HCEC 1CT (cell line): ENCODE data around the gene ARL6IP1.
"Not testable (repeated sequence)": the region's sequence is repeated elsewhere in the genome, so short reads cannot be mapped to it uniquely, and the experiment has no call there.

ENCODE experiments used
- DNase-seq: peaks from one replicate; pipeline ENCODE4 v3.0.0-alpha.2; 2017

The ARL6IP1 gene

DNA sequence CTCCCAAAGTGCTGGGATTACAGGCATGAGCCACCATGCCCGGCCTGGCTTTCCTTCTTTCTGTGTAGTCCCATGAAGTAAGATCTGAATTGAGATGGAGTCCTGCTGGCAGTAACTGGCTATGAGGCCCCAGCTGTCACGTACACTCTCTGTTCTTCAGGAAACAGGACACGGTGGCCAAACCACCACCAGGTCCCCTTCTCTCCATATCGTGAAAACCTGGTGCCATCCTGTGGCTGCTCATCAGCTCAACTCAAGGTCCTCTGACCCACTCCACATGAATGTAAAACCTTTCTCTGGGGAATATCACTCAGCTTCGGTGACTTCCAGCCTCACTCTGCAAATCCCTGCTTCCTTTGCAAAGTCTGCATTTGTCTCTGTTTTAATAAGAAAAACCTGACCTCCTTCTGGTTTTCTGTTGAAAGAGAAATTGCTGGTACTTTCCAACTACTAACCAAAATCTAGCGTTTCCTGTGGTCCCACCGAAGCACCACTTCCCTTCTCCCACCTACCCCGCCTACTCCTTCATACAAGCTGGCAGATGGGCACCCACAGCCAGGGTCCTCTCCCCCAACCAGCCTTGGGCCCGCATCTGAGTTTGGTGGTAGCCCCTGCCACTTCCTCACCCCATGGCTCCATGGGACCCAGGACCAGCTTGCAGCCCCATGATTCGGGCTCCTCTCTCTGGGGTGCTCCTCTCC is 43.2 kb downstream of the ARL6IP1 start:
- DNase-seq = not testable (repeated sequence)

DNA sequence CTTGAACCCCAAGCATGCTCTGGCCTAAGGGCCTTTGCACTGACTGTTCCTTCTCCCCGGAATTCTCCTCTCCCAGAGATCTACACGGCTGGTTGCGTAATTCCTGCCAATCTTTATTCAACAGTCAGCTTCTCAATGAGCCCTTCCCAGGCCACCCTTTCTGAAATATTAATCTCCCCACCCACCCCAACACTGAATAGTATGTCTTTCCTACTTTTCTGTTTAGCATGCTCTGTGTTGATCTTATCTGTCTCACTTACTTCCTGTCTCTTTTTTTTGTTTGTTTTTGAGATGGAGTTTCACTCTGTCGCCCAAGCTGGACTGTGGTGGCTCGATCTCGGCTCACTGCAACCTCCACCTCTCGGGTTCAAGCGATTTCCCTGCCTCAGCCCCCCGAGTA is 44.7 kb downstream of the ARL6IP1 start:
- not testable (repeated sequence) for DNase-seq

DNA sequence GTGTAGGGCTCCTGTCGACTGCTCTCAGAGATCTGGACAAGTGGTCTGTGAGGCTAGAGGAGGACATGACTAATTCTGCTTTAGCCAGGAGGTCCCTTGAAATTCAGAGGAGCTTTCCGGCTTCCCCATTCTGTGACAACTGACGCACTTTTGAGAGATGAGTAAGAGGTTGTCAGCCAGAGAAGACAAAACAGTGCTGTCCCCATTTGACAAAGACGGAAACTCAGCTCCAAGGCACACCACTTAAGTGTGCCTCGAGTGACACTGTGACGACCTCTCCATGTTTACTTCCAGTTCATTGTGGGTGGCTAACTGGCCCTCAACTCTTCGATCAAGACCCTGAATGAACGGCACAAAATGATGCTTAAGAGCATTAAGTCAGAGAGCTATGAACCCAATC is 58.5 kb downstream of the ARL6IP1 start:
- not testable (repeated sequence) for DNase-seq
